Liver (tissue), 9 donors: Measurements from ENCODE around the gene RNF19B. TPM values are rescaled to one million over a fixed set of nuclear protein-coding genes. Genes with fewer than 3 reads are reported as not detected.

Experiments
- DNase-seq: peaks from one replicate; pipeline ENCODE4 v3.0.0-alpha.2; 2017; ENCODE audit warnings: low spot score
- H3K27ac ChIP-seq, 2 donors: one replicate each; pipeline ENCODE4 v1.7.0; 2013; ENCODE audit warnings: inconsistent platforms in 2 of 2, low read length in 2 of 2, control low read depth in 1 of 2, low read depth in 1 of 2, mild to moderate bottlenecking in 1 of 2
- H3K27me3 ChIP-seq, 4 donors: one replicate each; pipeline versions ENCODE4 v1.6.1 to v1.7.0; 2013; ENCODE audit warnings: low read length in 3 of 4, inconsistent platforms in 1 of 4, mild to moderate bottlenecking in 1 of 4, moderate library complexity in 1 of 4; ENCODE audit not compliant: control insufficient read depth in 4 of 4, insufficient read depth in 4 of 4
- H3K36me3 ChIP-seq, 4 donors: one replicate each; pipeline versions ENCODE4 v1.6.1 to v1.7.0; 2013; ENCODE audit warnings: low read length in 3 of 4, mild to moderate bottlenecking in 3 of 4, low read depth in 1 of 4, moderate library complexity in 1 of 4; ENCODE audit not compliant: control insufficient read depth in 4 of 4, insufficient read depth in 3 of 4
- H3K4me1 ChIP-seq, 4 donors: one replicate each; pipeline versions ENCODE4 v1.6.1 to v1.7.0; 2013; ENCODE audit warnings: low read length in 3 of 4, mild to moderate bottlenecking in 3 of 4, moderate library complexity in 1 of 4; ENCODE audit not compliant: control insufficient read depth in 4 of 4, insufficient read depth in 4 of 4
- H3K4me3 ChIP-seq, 3 donors: one replicate each; pipeline versions ENCODE4 v1.6.1 to v1.7.0; 2013; ENCODE audit warnings: low read length in 3 of 3, control low read depth in 1 of 3, low read depth in 1 of 3, mild to moderate bottlenecking in 1 of 3
- H3K9ac ChIP-seq, 2 donors: one replicate each; pipeline ENCODE4 v1.7.0; 2013; ENCODE audit warnings: low read length in 2 of 2, mild to moderate bottlenecking in 2 of 2, moderate library complexity in 2 of 2, control low read depth in 1 of 2, low read depth in 1 of 2
- H3K9me3 ChIP-seq, 4 donors: one replicate each; pipeline versions ENCODE4 v1.6.1 to v1.7.0; 2013; ENCODE audit warnings: low read length in 3 of 4; ENCODE audit not compliant: control insufficient read depth in 4 of 4
- ATF3 ChIP-seq: IDR thresholded peaks from 2 replicates; pipeline ENCODE4 v1.6.1; 2016; ENCODE audit warnings: antibody characterized with exemption
- EGR1 ChIP-seq, 2 donors: IDR thresholded peaks; 2 replicates each; pipeline ENCODE4 v1.6.1; 2016 to 2018; ENCODE audit warnings: antibody characterized with exemption in 2 of 2, low read depth in 2 of 2
- FOXA1 ChIP-seq: IDR thresholded peaks from 2 replicates; pipeline ENCODE4 v1.6.1; 2016; ENCODE audit warnings: antibody characterized with exemption
- FOXA2 ChIP-seq: IDR thresholded peaks from 2 replicates; pipeline ENCODE4 v1.6.1; 2016; ENCODE audit warnings: antibody characterized with exemption
- GABPA ChIP-seq, 2 donors: IDR thresholded peaks in 1 of 2; conservative IDR thresholded peaks in 1 of 2; 2 replicates each; pipeline ENCODE4 v1.6.1; 2016; ENCODE audit warnings: antibody characterized with exemption in 2 of 2, mild to moderate bottlenecking in 1 of 2, moderate library complexity in 1 of 2
- HNF4A ChIP-seq, 2 donors: conservative IDR thresholded peaks; 2 replicates each; pipeline ENCODE4 v1.6.1; 2016; ENCODE audit warnings: antibody characterized with exemption in 2 of 2, mild to moderate bottlenecking in 2 of 2
- HNF4G ChIP-seq: IDR thresholded peaks from 2 replicates; pipeline ENCODE4 v1.6.1; 2016; ENCODE audit warnings: antibody characterized with exemption
- JUND ChIP-seq, 2 donors: IDR thresholded peaks; 2 replicates each; pipeline ENCODE4 v1.6.1; 2016; ENCODE audit warnings: antibody characterized with exemption in 2 of 2
- NR2F2 ChIP-seq: IDR thresholded peaks from 2 replicates; pipeline ENCODE4 v1.6.1; 2016; ENCODE audit warnings: antibody characterized with exemption
- RAD21 ChIP-seq, 2 donors: IDR thresholded peaks; 2 replicates each; pipeline ENCODE4 v1.6.1; 2016; ENCODE audit warnings: antibody characterized with exemption in 2 of 2, mild to moderate bottlenecking in 2 of 2
- RXRA ChIP-seq, 2 donors: IDR thresholded peaks; 2 replicates each; pipeline ENCODE4 v1.6.1; 2017 to 2018; ENCODE audit warnings: antibody characterized with exemption in 2 of 2, mild to moderate bottlenecking in 1 of 2
- SP1 ChIP-seq: IDR thresholded peaks from 2 replicates; pipeline ENCODE4 v1.6.1; 2018; ENCODE audit warnings: antibody characterized with exemption, mild to moderate bottlenecking
- TAF1 ChIP-seq: conservative IDR thresholded peaks from 2 replicates; pipeline ENCODE4 v1.6.1; 2016; ENCODE audit warnings: antibody characterized with exemption, mild to moderate bottlenecking
- YY1 ChIP-seq: IDR thresholded peaks from 2 replicates; pipeline ENCODE4 v1.6.1; 2016; ENCODE audit warnings: antibody characterized with exemption, mild to moderate bottlenecking
- ZBTB33 ChIP-seq: IDR thresholded peaks from 2 replicates; pipeline ENCODE4 v1.6.1; 2016; ENCODE audit warnings: antibody characterized with exemption
- WGBS: extraction: QIAGEN DNeasy Blood & Tissue Kit; methylation state at CpG from one replicate; pipeline ENCODE4 v1.1.7; 2013; 5-methylcytosine and 5-hydroxymethylcytosine counted together
- polyA plus RNA-seq, 2 donors: library from polyadenylated mRNA; stranded (reverse) in 1 of 2; unstranded in 1 of 2; fragments of 200-250 nt in 1 of 2; fragments of >200 nt in 1 of 2; fragmentation: Nextera tagmentation in 1 of 2; extraction: Ambion mirVana in 1 of 2; gene quantifications; one replicate each; pipeline versions ENCODE4 v1.2.1 to v1.2.3, GENCODE V29; 2013 to 2015
- total RNA-seq, 2 donors: library from RNA; depleted of rRNA; stranded (reverse); fragments of >200 nt; gene quantifications; one replicate each; pipeline ENCODE4 v1.2.3, GENCODE V29; 2014
- TF ChIP-seq, protein P1 (sequence below): IDR thresholded peaks from 2 replicates; pipeline ENCODE4 v1.6.1; 2016; ENCODE audit warnings: antibody characterized with exemption, mild to moderate bottlenecking
- donor health status: healthy.
- donor health status: healthy.
- donor health status: healthy.
- donor health status: healthy.
- donor health status: healthy.

RNF19B gene
- total and polyA plus RNA-seq, 4 donors, result 2.2 to 8.3 (median 5.0) TPM

DNA sequence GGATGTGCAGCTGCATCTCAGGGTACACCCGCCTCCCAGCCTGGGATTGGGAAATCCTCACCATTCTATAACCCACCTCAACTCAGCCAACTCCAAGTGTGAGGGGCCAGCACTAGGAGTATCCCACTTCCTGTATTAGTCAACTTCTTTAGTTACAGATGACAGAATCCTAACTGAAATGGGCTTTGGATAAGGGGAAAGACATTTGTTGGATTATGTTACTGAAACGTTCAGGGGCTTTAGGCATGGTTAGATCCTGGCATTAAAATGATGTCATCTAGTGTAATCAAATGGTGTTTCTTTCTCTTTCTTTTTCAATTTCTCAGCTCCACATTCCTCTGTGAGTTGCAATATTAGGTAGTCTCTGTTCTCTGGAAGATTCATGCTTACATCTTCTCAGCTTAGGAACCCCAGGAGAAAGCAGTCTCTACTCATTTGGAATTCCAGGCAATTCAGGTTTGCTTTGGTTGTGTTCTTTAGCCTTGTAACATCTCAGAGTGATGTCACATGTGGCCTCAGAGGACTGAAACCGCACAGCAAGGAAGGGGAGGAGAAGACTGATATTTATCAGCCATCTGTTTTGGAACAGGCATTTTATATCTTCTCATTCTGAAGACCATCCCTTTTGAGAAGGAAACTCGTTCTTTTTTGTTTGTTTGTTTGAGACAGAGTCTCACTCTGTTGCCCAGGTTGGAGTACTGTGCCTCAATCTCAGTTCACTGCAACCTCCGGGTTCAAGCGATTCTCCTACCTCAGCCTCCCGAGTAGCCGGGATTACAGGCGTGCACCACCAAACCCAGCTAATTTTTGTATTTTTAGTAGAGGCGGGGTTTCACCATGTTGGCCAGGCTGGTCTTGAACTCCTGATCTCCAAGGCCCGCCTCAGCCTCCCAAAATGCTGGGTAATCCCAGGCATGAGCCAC lies 44.5 kb downstream of the RNF19B start:
- no peak for DNase-seq
- H3K27me3 ChIP-seq, result no peaks in the 10 kb centered on the region

DNA sequence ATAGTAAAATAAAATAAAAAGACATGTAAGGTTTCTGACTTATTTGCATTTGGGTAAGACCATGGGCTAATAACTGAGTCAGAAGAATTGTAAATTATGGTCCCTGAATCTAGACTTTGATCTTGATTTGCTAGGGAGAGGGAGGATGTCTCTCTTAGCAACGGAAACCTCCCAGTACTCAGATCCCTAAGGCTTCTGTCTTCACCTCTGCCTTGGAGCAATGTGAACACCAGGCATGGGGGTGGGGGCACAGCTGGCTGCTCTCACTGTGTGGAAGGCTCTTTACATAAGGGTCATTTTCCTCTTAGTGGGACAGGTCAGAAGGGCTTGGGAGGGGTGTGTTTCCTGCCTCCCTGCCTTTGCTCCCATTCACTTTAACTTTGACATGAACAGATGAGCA lies 46.4 kb downstream of the RNF19B start:
- no peak for DNase-seq
- no peaks in the 10 kb centered on the region for H3K27me3 ChIP-seq
- H3K36me3 ChIP-seq, result no peaks in the 10 kb centered on the region
- no peak overlapping the region for H3K9ac ChIP-seq
- no peaks in the 10 kb centered on the region for H3K9me3 ChIP-seq
- no peak overlapping the region for H3K27ac ChIP-seq
- H3K4me1 ChIP-seq, result peaks cover 0 to 11% (median 6%) of the 10 kb centered on the region in 4 donors
- WGBS, result 72% methylated on average over 1 of the region's 1 CpG
- H3K4me3 ChIP-seq, result no peak overlapping the region
- TF ChIP-seq ATF3 (no peak), YY1 (no peak), HNF4G (no peak), EGR1 (IDR thresholded peaks at IDR 0.05; ENCODE audit: low read depth in 2 of 2) (no peak), RXRA (IDR thresholded peaks at IDR 0.05) (no peak), JUND (IDR thresholded peaks at IDR 0.05) (no peak), RAD21 (IDR thresholded peaks at IDR 0.05) (no peak)
- TF ChIP-seq, protein P1, sequence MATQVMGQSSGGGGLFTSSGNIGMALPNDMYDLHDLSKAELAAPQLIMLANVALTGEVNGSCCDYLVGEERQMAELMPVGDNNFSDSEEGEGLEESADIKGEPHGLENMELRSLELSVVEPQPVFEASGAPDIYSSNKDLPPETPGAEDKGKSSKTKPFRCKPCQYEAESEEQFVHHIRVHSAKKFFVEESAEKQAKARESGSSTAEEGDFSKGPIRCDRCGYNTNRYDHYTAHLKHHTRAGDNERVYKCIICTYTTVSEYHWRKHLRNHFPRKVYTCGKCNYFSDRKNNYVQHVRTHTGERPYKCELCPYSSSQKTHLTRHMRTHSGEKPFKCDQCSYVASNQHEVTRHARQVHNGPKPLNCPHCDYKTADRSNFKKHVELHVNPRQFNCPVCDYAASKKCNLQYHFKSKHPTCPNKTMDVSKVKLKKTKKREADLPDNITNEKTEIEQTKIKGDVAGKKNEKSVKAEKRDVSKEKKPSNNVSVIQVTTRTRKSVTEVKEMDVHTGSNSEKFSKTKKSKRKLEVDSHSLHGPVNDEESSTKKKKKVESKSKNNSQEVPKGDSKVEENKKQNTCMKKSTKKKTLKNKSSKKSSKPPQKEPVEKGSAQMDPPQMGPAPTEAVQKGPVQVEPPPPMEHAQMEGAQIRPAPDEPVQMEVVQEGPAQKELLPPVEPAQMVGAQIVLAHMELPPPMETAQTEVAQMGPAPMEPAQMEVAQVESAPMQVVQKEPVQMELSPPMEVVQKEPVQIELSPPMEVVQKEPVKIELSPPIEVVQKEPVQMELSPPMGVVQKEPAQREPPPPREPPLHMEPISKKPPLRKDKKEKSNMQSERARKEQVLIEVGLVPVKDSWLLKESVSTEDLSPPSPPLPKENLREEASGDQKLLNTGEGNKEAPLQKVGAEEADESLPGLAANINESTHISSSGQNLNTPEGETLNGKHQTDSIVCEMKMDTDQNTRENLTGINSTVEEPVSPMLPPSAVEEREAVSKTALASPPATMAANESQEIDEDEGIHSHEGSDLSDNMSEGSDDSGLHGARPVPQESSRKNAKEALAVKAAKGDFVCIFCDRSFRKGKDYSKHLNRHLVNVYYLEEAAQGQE, result no peak

More for the DNA sequence above, 44.5 kb downstream of the RNF19B start:
- Histone ChIP-seq H3K9me3 (no peaks in the 10 kb centered on the region), H3K36me3 (no peaks in the 10 kb centered on the region), H3K4me1 (peaks cover 3 to 11% (median 6%) of the 10 kb centered on the region in 4 donors), H3K27ac (peak overlapping the region; percentile 22 to 67), H3K4me3 (no peak overlapping the region), H3K9ac (no peak overlapping the region)
- 88% methylated on average over 11 of the region's 11 CpGs for WGBS
- TF ChIP-seq FOXA2 (no peak), RXRA (IDR thresholded peaks at IDR 0.05) (no peak), NR2F2 (no peak), EGR1 (IDR thresholded peaks at IDR 0.05; ENCODE audit: low read depth in 2 of 2) (no peak), ZBTB33 (no peak), SP1 (no peak), FOXA1 (no peak), GABPA (IDR thresholded peaks at IDR 0.05 in 1 of 2, conservative IDR thresholded peaks at IDR 0.05 in 1 of 2) (no peak), TAF1 (no peak), HNF4G (no peak), HNF4A (conservative IDR thresholded peaks at IDR 0.05) (no peak), YY1 (no peak), JUND (IDR thresholded peaks at IDR 0.05) (no peak), ATF3 (no peak), RAD21 (IDR thresholded peaks at IDR 0.05) (no peak)
- TF ChIP-seq, protein P1, result no peak
